ENCODE results near the gene TSPAN18.

Gene TSPAN18

DNA sequence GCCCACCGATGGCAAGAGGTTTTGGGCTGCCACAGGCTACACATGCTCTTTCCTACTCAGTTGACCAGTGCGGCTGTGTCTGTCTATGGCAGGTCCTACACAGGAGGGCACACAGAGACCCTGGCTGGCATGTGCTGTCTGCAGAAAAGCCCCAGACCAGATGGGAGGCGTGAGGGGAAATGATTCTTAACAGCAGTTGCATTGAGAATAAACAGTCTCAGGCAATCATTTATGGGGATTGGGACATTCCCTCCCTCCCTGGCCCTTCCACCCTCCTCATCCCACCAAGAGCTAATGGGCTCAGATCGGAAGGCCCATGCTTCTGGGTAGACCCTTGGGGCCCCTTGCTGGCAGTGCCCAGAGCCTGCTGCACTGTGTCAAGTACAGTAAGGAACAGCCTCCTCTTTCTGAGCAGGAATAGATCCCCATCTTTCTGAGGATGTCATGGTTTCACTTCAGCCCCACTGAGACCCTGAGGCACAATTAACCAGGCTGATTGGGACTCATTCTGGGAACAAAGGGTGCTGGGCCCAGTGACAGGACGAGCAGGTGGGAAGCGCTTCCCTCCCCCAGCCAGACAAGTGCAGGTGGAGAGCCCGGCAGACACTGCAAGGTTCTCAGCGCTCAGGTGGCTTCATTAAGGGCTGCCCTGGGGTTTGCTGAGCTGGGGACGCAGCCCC lies 28.3 kb downstream of the TSPAN18 start:
- no peak overlapping the region for H3K4me3 ChIP-seq (ENCODE audit: low read depth, low read length)
- DNase-seq (ENCODE audit: low read depth): no peak
- TF ChIP-seq CTCF (IDR thresholded peaks at IDR 0.05; ENCODE audit: insufficient read depth, low read depth, low read length, missing control alignments): no peak

- no peak for TF ChIP-seq CTCF (IDR thresholded peaks at IDR 0.05; ENCODE audit: insufficient read depth, low read depth, low read length, missing control alignments)
- no peak overlapping the region for H3K4me3 ChIP-seq (ENCODE audit: low read depth, low read length)
- DNase-seq (ENCODE audit: low read depth): no peak
Measured at GRCh38 chr11:44755556-44756523, 29.1 kb downstream of the TSPAN18 start.

GRCh38 chr11:44758983-44759382 lies 32.2 kb downstream of the TSPAN18 start:
- DNase-seq (ENCODE audit: low read depth): no peak

GRCh38 chr11:44759743-44760476 lies 33.1 kb downstream of the TSPAN18 start:
- TF ChIP-seq CTCF (IDR thresholded peaks at IDR 0.05; ENCODE audit: insufficient read depth, low read depth, low read length, missing control alignments): no peak
- no peak for DNase-seq (ENCODE audit: low read depth)
- H3K4me3 ChIP-seq (ENCODE audit: low read depth, low read length): no peak overlapping the region

More at GRCh38 chr11:44758983-44759382, 32.2 kb downstream of the TSPAN18 start:
- TF ChIP-seq CTCF (IDR thresholded peaks at IDR 0.05; ENCODE audit: insufficient read depth, low read depth, low read length, missing control alignments): no peak
- no peak overlapping the region for H3K4me3 ChIP-seq (ENCODE audit: low read depth, low read length)

GRCh38 chr11:44760477-44760872 lies 33.7 kb downstream of the TSPAN18 start:
- H3K4me3 ChIP-seq (ENCODE audit: low read depth, low read length): no peak overlapping the region
- no peak for DNase-seq (ENCODE audit: low read depth)
- TF ChIP-seq CTCF (IDR thresholded peaks at IDR 0.05; ENCODE audit: insufficient read depth, low read depth, low read length, missing control alignments): no peak

DNA sequence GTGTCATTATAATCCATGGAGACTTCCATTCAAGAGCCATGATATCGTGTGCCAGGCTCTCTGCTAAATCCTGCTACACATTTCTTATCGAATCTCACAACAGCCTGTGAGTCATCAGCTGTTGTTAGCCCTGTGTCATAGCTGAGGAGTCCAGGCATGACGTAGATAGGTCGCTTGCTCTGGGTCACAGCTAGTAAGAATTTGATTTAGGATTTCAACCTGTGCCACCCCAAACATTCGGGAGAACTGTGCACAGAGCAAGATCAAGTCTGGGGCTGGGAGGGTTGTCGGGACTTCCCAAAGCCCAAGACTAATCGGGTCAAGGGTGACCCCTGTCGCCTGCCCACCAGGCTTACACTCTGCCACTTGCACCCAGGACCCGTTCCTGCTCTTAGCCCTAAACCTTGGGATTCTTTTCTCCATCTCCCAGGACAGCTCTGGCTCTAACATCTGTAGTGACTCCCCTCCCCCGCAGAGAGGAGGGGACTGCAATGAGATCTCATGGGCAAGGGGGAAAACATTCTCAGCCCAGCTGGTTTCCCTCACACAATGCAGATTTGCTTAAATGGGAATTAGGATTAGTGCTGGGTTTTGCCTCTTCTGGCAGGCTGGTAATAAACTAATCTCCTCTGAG lies 34.3 kb downstream of the TSPAN18 start:
- no peak for DNase-seq (ENCODE audit: low read depth)
- TF ChIP-seq CTCF (IDR thresholded peaks at IDR 0.05; ENCODE audit: insufficient read depth, low read depth, low read length, missing control alignments): no peak

More for the DNA sequence above, 34.3 kb downstream of the TSPAN18 start:
- no peak overlapping the region for H3K4me3 ChIP-seq (ENCODE audit: low read depth, low read length)

Measured in GM12865 (cell line).